OCI-LY3 (cell line): Measurements from ENCODE around the gene NRF1.

Source experiments
- H2AFZ ChIP-seq: fragments of 200-600, 300-600 bp; shearing (Covaris generic); 2 replicates; pipeline ENCODE4 v1.6.0; 2014; ENCODE audit warnings: antibody characterized with exemption, low read depth, low read length
- H3K27ac ChIP-seq: fragments of 200-600, 300-600 bp; sonication (generic); 2 replicates; pipeline ENCODE4 v1.5.1; 2014; ENCODE audit warnings: mild to moderate bottlenecking, low read length, moderate library complexity, mixed read lengths
- H3K27me3 ChIP-seq: fragments of 200-600, 300-600 bp; sonication (generic); 2 replicates; pipeline ENCODE4 v1.6.1; 2014; ENCODE audit warnings: low read depth, low read length, mixed read lengths
- H3K36me3 ChIP-seq: fragments of 200-600, 300-600 bp; sonication (generic); replicated peaks from 2 replicates; pipeline ENCODE3; 2014; ENCODE audit warnings: low read depth, low read length, mixed read lengths
- H3K4me1 ChIP-seq: fragments of 300-600, 200-600 bp; sonication (generic); 2 replicates; pipeline ENCODE4 v1.6.1; 2014; ENCODE audit warnings: low read length, mixed read lengths
- H3K4me2 ChIP-seq: fragments of 200-600, 300-600 bp; sonication (generic); 2 replicates; pipeline ENCODE4 v1.6.1; 2014; ENCODE audit warnings: low read length, mixed read lengths
- H3K4me3 ChIP-seq: fragments of 300-600, 200-600 bp; sonication (generic); 2 replicates; pipeline ENCODE4 v1.5.1; 2014; ENCODE audit warnings: antibody characterized with exemption, mild to moderate bottlenecking, low read length, moderate library complexity
- H3K79me2 ChIP-seq: fragments of 300-600, 200-600 bp; shearing (Covaris generic); 2 replicates; pipeline ENCODE4 v1.6.1; 2014; ENCODE audit warnings: mild to moderate bottlenecking, low read length, mixed read lengths
- H3K9ac ChIP-seq: fragments of 300-600, 200-600 bp; shearing (Covaris generic); 2 replicates; pipeline ENCODE4 v1.6.0; 2014; ENCODE audit warnings: mild to moderate bottlenecking, low read length, moderate library complexity
- H3K9me3 ChIP-seq: fragments of 200-600, 300-600 bp; shearing (Covaris generic); 2 replicates; pipeline ENCODE4 v1.6.1; 2014; ENCODE audit warnings: low read length, mixed read lengths; ENCODE audit not compliant: insufficient read depth
- H4K20me1 ChIP-seq: fragments of 200-600, 300-600 bp; sonication (generic); 2 replicates; pipeline ENCODE4 v1.6.1; 2016; ENCODE audit warnings: low read length, mixed read lengths; ENCODE audit not compliant: insufficient read depth
- CTCF ChIP-seq: fragments of 200-600, 300-600 bp; sonication (generic); IDR thresholded peaks from 2 replicates; pipeline ENCODE4 v1.5.1; 2014; ENCODE audit warnings: antibody characterized with exemption, low read length, low read depth
- EZH2phosphoT487 ChIP-seq: fragments of 200-600 bp; shearing (Covaris generic); IDR thresholded peaks from 2 replicates; pipeline ENCODE4 v1.6.1; 2018; ENCODE audit warnings: antibody characterized with exemption, mixed run types, low read depth

The NRF1 gene

GRCh38 chr7:129721068-129721467, 109.5 kb downstream of the NRF1 start:
- peaks cover 30% of the 10 kb centered on the region for H3K36me3 ChIP-seq
- H3K9me3 ChIP-seq = no peaks in the 10 kb centered on the region
- no peak overlapping the region for H2AFZ ChIP-seq
- H3K4me3 ChIP-seq = no peak overlapping the region
- no peak overlapping the region for H3K27ac ChIP-seq
- no peaks in the 10 kb centered on the region for H4K20me1 ChIP-seq
- no peak overlapping the region for H3K9ac ChIP-seq
- TF ChIP-seq EZH2phosphoT487 (no peak), CTCF (no peak)
- H3K4me2 ChIP-seq = no peak overlapping the region
- no peaks in the 10 kb centered on the region for H3K79me2 ChIP-seq
- H3K4me1 ChIP-seq = no peaks in the 10 kb centered on the region
- no peaks in the 10 kb centered on the region for H3K27me3 ChIP-seq

- Histone ChIP-seq H3K4me1 (no peaks in the 10 kb centered on the region), H3K9me3 (no peaks in the 10 kb centered on the region), H3K36me3 (peaks cover 30% of the 10 kb centered on the region), H3K79me2 (no peaks in the 10 kb centered on the region), H4K20me1 (no peaks in the 10 kb centered on the region), H3K27me3 (no peaks in the 10 kb centered on the region), H3K4me3 (no peak overlapping the region), H3K9ac (no peak overlapping the region), H2AFZ (no peak overlapping the region), H3K4me2 (no peak overlapping the region), H3K27ac (no peak overlapping the region)
- TF ChIP-seq EZH2phosphoT487 (no peak), CTCF (no peak)
Measured at GRCh38 chr7:129723679-129724078, 112.2 kb downstream of the NRF1 start.

GRCh38 chr7:129724796-129725195, 113.3 kb downstream of the NRF1 start:
- TF ChIP-seq CTCF (no peak), EZH2phosphoT487 (no peak)
- Histone ChIP-seq H3K36me3 (peaks cover 27% of the 10 kb centered on the region), H4K20me1 (no peaks in the 10 kb centered on the region), H3K4me1 (no peaks in the 10 kb centered on the region), H3K79me2 (no peaks in the 10 kb centered on the region), H3K4me3 (no peak overlapping the region), H2AFZ (no peak overlapping the region), H3K4me2 (no peak overlapping the region), H3K9me3 (no peaks in the 10 kb centered on the region), H3K9ac (no peak overlapping the region), H3K27ac (no peak overlapping the region), H3K27me3 (no peaks in the 10 kb centered on the region)

- Histone ChIP-seq H2AFZ (no peak overlapping the region), H3K9me3 (no peaks in the 10 kb centered on the region), H4K20me1 (no peaks in the 10 kb centered on the region), H3K79me2 (no peaks in the 10 kb centered on the region), H3K4me1 (no peaks in the 10 kb centered on the region), H3K4me2 (no peak overlapping the region), H3K36me3 (peaks cover 29% of the 10 kb centered on the region), H3K27me3 (no peaks in the 10 kb centered on the region), H3K4me3 (no peak overlapping the region), H3K27ac (no peak overlapping the region), H3K9ac (no peak overlapping the region)
- TF ChIP-seq CTCF = no peak
- no peak for TF ChIP-seq EZH2phosphoT487
Measured at GRCh38 chr7:129728875-129729467, 117.5 kb downstream of the NRF1 start.
